ENCODE data around the gene GRK4.
"Not testable (repeated sequence)": the region's sequence is repeated elsewhere in the genome, so short reads cannot be mapped to it uniquely, and the experiment has no call there.

Gene GRK4

GRCh38 chr4:2940267-2941137, 22.9 kb upstream of the GRK4 start:
- in situ Hi-C loops (cut with HindIII; ENCODE audit: low sequenced_read_pairs) = no loop called here

GRCh38 chr4:2941138-2942036, 22.0 kb upstream of the GRK4 start:
- in situ Hi-C loops (cut with HindIII; ENCODE audit: low sequenced_read_pairs) = no loop called here

GRCh38 chr4:2942037-2942531, 21.3 kb upstream of the GRK4 start:
- in situ Hi-C loops (cut with HindIII; ENCODE audit: low sequenced_read_pairs) = no loop called here

GRCh38 chr4:2942532-2943363, 20.6 kb upstream of the GRK4 start:
- in situ Hi-C loops (cut with HindIII; ENCODE audit: low sequenced_read_pairs) = no loop called here

GRCh38 chr4:2943364-2944090, 19.8 kb upstream of the GRK4 start:
- in situ Hi-C loops (cut with HindIII; ENCODE audit: low sequenced_read_pairs) = no loop called here

- in situ Hi-C loops (cut with HindIII; ENCODE audit: low sequenced_read_pairs) = no loop called here
Observed at GRCh38 chr4:2944091-2944482, 19.3 kb upstream of the GRK4 start.

GRCh38 chr4:2944586-2945526, 18.5 kb upstream of the GRK4 start:
- in situ Hi-C loops (cut with HindIII; ENCODE audit: low sequenced_read_pairs) = no loop called here

- in situ Hi-C loops (cut with HindIII; ENCODE audit: low sequenced_read_pairs) = not testable (repeated sequence)
Observed at GRCh38 chr4:2945619-2946604, 17.5 kb upstream of the GRK4 start.

- in situ Hi-C loops (cut with HindIII; ENCODE audit: low sequenced_read_pairs) = no loop called here
Observed at GRCh38 chr4:2946812-2947600, 16.4 kb upstream of the GRK4 start.

GRCh38 chr4:2947926-2948325, 15.4 kb upstream of the GRK4 start:
- in situ Hi-C loops (cut with HindIII; ENCODE audit: low sequenced_read_pairs) = no loop called here

GRCh38 chr4:2948895-2949781, 14.2 kb upstream of the GRK4 start:
- in situ Hi-C loops (cut with HindIII; ENCODE audit: low sequenced_read_pairs) = no loop called here

GRCh38 chr4:2949782-2950125, 13.6 kb upstream of the GRK4 start:
- in situ Hi-C loops (cut with HindIII; ENCODE audit: low sequenced_read_pairs) = no loop called here

GRCh38 chr4:2950221-2950989, 13.0 kb upstream of the GRK4 start:
- in situ Hi-C loops (cut with HindIII; ENCODE audit: low sequenced_read_pairs) = no loop called here

- in situ Hi-C loops (cut with HindIII; ENCODE audit: low sequenced_read_pairs) = no loop called here
Observed at GRCh38 chr4:2953496-2953895, 9.9 kb upstream of the GRK4 start.

- in situ Hi-C loops (cut with HindIII; ENCODE audit: low sequenced_read_pairs) = no loop called here
Observed at GRCh38 chr4:2954358-2955185, 8.8 kb upstream of the GRK4 start.
